Upper lobe of left lung (tissue), 4 donors: ENCODE measurements around the gene LRP11.

Source experiments
- CTCF ChIP-seq, 6 experiments: fragments of 450-650 bp in 4 of 6; fragments of 200-600 bp in 2 of 6; sonication (generic) in 2 of 6; IDR thresholded peaks; one replicate each; pipeline ENCODE4 v1.5.1; 2016 to 2019; ENCODE audit warnings: antibody characterized with exemption in 6 of 6
- EP300 ChIP-seq, 4 donors: sonication (generic); formaldehyde crosslinking; IDR thresholded peaks; one replicate each; pipeline ENCODE4 v1.5.1; 2017; ENCODE audit warnings: antibody characterized with exemption in 4 of 4, control low read depth in 2 of 4
- POLR2A ChIP-seq, 4 donors: fragments of 450-650 bp; IDR thresholded peaks; one replicate each; pipeline ENCODE4 v1.5.1; 2016 to 2017; ENCODE audit warnings: antibody characterized with exemption in 4 of 4, mild to moderate bottlenecking in 2 of 4
- POLR2AphosphoS5 ChIP-seq, 2 donors: sonication (generic); formaldehyde crosslinking; IDR thresholded peaks; one replicate each; pipeline ENCODE4 v1.5.1; 2017; ENCODE audit warnings: antibody characterized with exemption in 2 of 2

- no peak for TF ChIP-seq CTCF (IDR thresholded peaks at IDR 0.05)
- no peak for TF ChIP-seq POLR2AphosphoS5 (IDR thresholded peaks at IDR 0.05)
- no peak for TF ChIP-seq POLR2A (IDR thresholded peaks at IDR 0.05)
- peak in 1 of 4 donors; percentile 42 for TF ChIP-seq EP300 (IDR thresholded peaks at IDR 0.05)
Observed at GRCh38 chr6:149782337-149782736, 81.8 kb downstream of the LRP11 start.
